ENCODE results near the gene SLC29A2.
A peak's percentile ranks its signal among the peaks of the same experiment; 100 is the strongest.

Gene SLC29A2

GRCh38 chr11:66365711-66366619, 5.6 kb downstream of the SLC29A2 start:
- H3K4me2 ChIP-seq (ENCODE audit: low read length), result no peak overlapping the region
- no peaks in the 10 kb centered on the region for H3K9me3 ChIP-seq (ENCODE audit: control insufficient read depth, low read length)
- H3K4me1 ChIP-seq, result no peaks in the 10 kb centered on the region
- no peaks in the 10 kb centered on the region for H3K36me3 ChIP-seq (ENCODE audit: control insufficient read depth, insufficient read depth, low read length)
- H3K27me3 ChIP-seq (ENCODE audit: control insufficient read depth, insufficient read depth, low read length), result no peaks in the 10 kb centered on the region
- no peak overlapping the region for H2AFZ ChIP-seq
- no peak for TF ChIP-seq CTCF (IDR thresholded peaks at IDR 0.05)
- no peak overlapping the region for H3K27ac ChIP-seq
- no peak overlapping the region for H3K9ac ChIP-seq
- H3K79me2 ChIP-seq, result no peaks in the 10 kb centered on the region
- H3K4me3 ChIP-seq (ENCODE audit: low read depth, low read length), result no peak overlapping the region

GRCh38 chr11:66365166-66365565, 6.4 kb downstream of the SLC29A2 start:
- H3K9ac ChIP-seq, result no peak overlapping the region
- H2AFZ ChIP-seq, result no peak overlapping the region
- no peak for TF ChIP-seq CTCF (IDR thresholded peaks at IDR 0.05)
- no peaks in the 10 kb centered on the region for H3K4me1 ChIP-seq
- no peaks in the 10 kb centered on the region for H3K27me3 ChIP-seq (ENCODE audit: control insufficient read depth, insufficient read depth, low read length)
- H3K79me2 ChIP-seq, result no peaks in the 10 kb centered on the region
- H3K4me2 ChIP-seq (ENCODE audit: low read length), result no peak overlapping the region
- H3K27ac ChIP-seq, result no peak overlapping the region
- no peaks in the 10 kb centered on the region for H3K9me3 ChIP-seq (ENCODE audit: control insufficient read depth, low read length)
- no peaks in the 10 kb centered on the region for H3K36me3 ChIP-seq (ENCODE audit: control insufficient read depth, insufficient read depth, low read length)
- no peak overlapping the region for H3K4me3 ChIP-seq (ENCODE audit: low read depth, low read length)

DNA sequence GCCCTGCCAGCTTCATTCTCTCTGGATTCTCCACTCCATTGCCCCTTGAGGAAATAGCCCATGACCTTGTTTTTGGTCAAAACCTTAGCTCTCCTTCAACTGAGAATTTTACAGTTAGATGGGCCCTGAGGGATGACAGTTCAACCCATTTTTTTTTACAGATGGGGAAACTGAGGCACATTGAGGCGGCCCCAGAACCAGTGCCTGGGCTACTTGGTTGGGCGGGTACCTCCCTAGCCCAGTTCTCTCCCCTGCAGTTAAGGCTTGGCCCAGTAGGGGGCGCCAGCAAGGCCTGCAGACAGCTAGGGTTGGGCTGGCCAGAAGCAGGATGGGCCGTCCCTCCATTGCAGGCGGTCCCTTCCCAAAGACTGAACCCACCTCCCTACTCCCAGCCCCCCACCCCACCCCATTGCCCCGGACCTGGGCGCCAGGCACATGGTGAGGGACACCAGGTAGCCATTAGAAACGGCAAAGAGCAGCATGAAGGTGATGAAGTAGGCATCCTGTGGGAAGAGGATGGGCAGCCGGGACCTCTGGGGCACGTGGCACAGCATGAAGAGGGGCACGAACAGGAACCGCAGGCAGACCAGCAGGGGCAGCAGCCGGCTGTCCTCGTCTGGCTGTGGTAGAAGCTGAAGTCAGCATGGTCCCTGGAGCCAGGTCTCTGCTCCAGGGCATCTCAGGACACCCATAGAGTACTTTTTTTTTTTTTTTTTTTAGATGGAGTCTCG, 7.6 kb downstream of the SLC29A2 start:
- Histone ChIP-seq H3K4me3 (ENCODE audit: low read depth, low read length) (no peak overlapping the region), H3K9ac (no peak overlapping the region), H3K9me3 (ENCODE audit: control insufficient read depth, low read length) (no peaks in the 10 kb centered on the region), H3K4me2 (ENCODE audit: low read length) (no peak overlapping the region), H3K4me1 (no peaks in the 10 kb centered on the region), H3K27me3 (ENCODE audit: control insufficient read depth, insufficient read depth, low read length) (no peaks in the 10 kb centered on the region), H2AFZ (no peak overlapping the region), H3K79me2 (no peaks in the 10 kb centered on the region), H3K36me3 (ENCODE audit: control insufficient read depth, insufficient read depth, low read length) (no peaks in the 10 kb centered on the region), H3K27ac (no peak overlapping the region)
- TF ChIP-seq CTCF (IDR thresholded peaks at IDR 0.05), result peak; percentile 28

GRCh38 chr11:66363187-66363601, 8.4 kb downstream of the SLC29A2 start:
- Histone ChIP-seq H3K4me3 (ENCODE audit: low read depth, low read length) (no peak overlapping the region), H2AFZ (no peak overlapping the region), H3K4me2 (ENCODE audit: low read length) (no peak overlapping the region), H3K36me3 (ENCODE audit: control insufficient read depth, insufficient read depth, low read length) (no peaks in the 10 kb centered on the region), H3K27ac (no peak overlapping the region), H3K79me2 (no peaks in the 10 kb centered on the region), H3K9ac (no peak overlapping the region), H3K4me1 (no peaks in the 10 kb centered on the region), H3K27me3 (ENCODE audit: control insufficient read depth, insufficient read depth, low read length) (no peaks in the 10 kb centered on the region), H3K9me3 (ENCODE audit: control insufficient read depth, low read length) (no peaks in the 10 kb centered on the region)
- TF ChIP-seq CTCF (IDR thresholded peaks at IDR 0.05), result no peak
